Measurements from ENCODE around the gene MAPK8IP3.

MAPK8IP3 gene

DNA sequence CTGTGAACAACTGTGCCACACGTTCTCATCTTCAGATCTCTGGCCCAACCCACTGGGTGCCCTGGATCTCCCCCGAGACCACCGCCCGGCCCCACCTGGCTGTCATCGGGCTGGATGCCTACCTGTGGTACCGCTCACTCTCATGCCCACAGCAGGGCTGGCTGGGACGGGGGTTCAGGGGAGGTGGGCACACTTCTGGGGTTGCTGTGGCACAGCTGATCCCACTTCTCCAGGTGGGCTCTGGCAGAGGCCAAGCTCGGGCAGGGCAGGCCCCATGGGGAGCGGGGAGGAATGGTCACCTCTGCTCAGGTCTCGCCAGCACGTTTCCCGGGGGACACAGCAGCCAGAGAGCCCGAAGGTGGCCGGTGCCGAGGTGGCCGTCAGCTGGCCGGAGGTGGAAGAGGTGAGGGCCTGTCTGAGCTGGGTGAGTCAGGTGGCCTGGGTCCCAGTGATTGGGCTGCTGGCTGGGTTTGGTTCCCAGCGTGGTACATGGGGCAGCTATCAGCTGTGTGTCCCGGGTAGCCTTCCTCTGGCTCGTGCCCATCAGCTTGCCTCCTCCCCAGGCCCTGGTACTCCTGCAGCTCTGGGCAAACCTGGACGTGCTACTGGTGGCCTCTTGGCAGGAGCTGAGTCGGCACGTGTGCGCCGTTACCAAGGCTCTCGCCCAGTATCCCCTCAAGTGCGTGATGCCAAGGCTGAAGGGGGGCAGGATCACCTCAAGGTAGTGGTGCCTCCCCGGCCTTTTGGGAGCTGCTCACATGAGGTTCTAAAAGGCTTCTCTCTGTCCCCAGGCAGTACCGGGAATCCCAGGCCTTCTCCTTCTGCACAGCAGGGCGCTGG, 69.2 kb downstream of the MAPK8IP3 start:
- DNase-seq: no peak

DNA sequence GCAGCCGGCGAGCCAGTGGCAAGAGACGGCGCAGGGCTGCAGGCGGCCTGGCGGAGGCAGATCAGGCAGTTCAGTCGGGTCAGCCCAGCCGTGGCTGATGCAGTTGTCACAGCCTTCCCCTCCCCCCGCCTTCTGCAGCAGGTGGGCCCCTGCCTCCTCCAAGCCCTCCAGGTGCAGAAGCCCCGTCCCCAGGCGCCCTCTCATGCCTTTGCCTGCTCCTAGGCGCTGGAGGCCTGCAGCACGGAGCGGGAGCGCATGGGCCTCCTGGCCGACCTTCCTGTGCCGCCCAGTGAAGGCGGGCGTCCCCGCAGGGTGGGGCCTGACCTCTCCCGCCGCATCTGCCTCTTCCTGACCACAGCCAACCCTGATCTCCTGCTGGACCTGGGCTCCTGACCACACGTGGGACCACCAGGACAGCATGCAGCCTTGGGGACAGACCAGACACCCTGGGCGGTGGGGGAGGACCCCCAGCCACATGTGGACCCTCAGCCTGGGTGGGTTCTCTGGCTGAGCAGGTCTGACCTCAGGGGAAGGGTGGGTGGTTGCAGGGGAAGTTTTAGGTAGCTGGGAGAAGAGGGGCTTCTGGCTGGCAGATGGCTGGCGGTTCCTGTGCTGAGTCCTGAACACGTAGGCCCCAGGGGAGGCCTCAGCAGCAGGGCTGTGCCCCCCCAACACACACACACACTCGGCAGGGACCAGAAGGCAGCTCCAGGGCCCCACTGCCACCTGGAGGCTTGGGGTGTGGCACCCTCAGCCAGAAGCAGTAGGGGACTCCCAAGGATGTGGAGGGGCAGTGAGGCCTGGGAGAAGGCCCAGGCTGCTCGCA, 70.1 kb downstream of the MAPK8IP3 start:
- DNase-seq: no peak

DNA sequence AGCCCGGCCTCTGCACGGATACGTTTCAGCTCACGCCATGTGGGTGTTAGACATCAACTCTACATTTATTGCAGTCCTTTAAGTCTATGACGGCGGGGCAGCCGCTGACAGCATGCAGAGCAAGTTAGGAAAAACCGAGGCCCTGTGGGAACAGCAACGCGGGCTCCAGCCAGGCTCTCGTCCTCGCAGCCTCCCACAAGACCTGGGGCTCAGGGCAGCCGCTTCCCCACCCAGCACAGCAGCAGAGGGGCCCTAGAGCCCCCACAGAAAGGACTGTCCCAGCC, 70.6 kb downstream of the MAPK8IP3 start:
- no peak for DNase-seq

DNA sequence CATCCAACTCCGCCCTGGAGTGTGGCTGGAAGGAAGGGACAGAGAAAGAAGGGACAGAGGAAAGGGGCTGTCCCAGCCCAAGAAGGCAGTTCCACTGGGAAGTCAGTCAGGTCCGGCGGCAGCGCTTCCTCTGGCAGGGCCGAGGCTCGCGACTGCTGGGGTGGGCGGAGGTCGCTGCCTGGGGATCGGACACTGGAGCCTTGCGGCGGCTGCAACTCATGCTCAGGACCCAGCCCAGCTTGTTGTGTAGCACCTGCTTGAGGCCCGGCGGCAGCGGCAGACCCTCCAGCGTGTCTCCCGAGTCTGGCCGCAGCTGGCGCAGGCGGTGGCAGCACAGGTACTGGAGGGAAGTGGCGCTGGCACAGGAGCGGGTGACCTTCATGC, 71.0 kb downstream of the MAPK8IP3 start:
- DNase-seq: no peak

DNA sequence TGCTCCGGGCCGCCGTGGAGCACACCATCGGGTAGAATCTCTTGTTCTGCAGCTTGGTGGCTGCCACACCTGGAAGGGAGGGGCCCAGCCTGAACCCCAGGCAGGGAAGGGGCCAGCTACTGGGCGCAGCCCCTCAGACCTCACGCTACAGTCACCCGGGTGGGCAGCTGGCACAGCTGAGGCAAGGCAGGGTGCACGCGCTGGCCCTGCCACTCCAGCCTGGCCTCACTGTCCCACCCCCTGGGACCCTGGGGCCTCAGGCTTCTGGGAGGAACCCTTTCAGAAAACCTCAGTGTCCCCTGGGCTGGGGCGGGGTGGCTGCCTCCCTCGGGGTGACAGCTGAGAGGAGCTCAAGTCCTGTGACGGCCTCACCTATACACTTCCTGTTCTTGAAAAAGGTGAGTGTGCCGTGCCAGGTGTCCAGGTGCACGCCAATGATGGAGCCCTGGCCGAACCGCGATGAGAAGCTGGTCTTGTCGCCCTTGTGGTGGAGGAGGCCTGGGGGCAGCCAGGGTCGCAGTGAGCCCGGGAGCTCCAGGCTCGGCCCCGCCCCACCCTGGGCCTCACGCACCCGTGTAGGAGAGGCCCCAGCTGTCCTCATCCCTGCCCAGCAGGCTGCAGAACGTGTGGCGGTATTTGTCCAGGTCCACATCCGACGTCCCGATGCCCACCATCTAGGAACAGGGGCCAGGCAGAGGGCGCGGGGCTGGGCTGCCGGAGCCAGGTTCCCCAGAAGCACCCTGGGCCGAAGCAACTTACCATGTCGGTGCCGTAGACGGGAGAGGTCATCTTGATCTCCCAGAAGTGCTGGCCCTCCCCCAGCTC, 71.6 kb downstream of the MAPK8IP3 start:
- no peak for DNase-seq

DNA sequence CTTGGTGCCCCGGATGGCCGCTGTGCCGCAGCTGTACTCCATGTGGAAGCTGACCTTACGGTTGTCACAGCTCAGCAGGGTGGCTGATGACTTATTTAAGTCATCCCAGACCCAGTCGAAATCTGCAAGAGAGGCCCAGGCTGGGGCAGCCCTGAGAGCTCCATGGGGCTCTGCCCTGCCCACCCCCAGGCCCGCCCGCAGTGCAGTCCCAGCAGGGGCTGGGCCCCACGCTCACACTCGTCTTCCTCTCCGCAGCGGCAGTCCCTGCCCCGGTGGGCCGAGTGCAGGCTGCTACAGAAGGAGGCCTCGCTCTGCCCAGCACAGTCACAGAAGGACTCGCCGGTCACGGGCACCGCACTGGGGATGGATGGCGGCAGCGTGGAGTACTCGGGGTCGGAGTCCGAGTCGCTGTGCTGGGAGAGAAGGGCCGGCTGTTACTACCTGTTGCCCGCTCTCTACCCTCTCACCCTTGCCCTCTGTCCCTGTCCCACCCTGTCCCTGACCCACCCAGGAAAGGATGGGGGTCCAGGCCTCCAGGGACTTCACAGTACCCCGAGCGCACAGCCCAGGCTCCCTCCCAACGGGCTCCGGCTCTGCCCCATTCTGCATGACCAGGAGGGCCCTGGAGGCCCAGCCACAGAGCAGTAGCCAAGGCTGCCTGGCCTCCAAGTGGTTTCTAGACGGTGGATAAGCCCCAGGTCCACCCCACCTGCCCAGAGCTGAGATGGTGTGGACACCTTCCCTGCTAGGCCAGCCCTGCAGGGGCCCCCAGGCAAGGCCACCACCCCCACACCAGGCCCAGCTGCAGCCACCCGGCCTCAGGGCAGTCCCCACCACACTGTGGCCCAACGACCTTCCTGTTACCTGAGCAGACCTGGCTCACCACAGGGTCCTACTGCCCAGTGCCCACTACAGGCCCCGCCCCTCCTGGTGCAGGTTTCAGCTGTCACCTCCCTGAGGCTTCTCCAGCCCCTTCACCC, 72.5 kb downstream of the MAPK8IP3 start:
- no peak for DNase-seq

DNA sequence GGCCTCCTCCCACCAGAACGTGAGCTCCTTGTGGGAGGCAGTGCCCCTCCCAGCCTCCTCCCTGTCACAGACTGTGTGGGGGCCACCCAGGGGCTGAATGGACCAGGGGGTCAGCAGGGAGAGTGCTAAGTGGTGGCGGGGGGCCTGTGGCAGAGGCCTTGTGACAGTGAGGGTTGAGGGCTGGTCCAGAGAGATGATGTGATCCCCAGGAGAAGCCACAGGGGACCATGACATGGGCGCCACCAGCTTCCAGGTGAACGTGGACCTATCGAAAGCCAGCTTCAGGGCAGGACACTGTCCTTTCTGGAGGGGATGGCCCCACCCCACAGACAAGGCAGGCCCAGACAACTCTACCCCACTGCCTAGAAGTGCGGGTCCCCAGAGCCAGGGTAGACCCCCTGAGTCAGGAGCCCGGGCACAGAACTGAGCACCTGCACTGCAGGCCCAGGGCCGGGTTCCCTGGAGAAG, 73.3 kb downstream of the MAPK8IP3 start:
- no peak for DNase-seq

DNA sequence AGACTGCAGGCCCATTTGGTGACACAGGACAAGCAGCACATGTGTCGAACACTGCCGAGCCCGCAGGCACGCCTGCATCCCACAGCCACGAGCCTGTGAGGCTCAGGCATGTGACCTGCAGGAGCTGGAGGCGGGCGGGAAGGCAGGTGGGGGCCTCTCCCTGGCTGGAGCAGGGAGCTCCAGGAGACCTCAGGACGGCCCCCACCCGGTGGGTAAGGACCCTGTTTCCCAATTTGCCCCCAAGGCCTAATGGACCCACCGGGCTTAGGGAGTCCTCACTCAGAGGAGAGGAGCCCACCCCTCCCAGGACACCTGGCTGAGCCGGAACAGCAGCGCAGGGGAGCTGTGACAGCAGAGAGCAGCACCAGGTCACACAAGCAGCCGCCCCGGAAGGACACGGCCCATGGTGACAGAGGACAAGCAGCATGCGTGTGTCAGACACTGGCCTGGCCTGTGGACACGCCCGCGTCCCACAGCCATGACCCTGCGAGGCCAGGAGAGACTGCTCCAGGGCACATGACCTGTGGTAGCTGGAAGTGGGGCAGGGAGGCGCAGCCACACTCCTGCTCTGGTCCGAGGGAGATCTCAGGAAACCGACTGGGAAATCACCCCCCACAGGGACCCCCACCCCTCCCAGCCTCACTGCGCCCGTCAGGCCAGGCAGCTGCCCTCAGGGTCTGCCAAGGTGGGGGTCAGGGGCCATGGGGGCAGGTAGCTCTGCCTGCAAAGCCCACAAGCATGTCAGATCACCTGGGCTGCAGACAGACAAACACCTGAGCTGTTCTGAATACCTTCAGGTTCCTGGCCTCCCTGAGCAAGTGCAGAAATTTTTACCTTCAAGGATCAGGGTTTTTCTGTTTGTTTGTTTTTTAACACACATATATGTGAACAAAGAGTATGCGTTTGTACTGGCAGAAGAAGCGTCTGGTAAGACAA, 74.0 kb downstream of the MAPK8IP3 start:
- no peak for DNase-seq

DNA sequence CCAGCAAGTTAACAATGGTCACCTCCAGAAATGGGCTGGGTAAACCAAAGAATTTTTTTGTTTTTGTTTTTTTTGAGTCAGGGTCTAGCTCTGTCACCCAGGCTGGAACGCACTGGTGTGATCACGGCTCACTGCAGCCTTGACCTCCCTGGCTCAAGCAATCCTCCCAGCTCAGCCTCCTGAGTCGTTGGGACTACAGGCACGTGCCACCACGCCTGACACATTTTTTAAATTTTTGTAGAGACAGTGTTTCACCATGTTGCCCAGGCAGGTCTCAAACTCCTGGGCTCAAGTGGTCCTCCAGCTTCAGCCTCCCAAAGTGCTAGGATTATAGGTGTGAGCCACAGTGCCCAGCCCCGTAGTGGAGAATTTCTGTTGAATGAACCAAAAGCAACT, 74.7 kb downstream of the MAPK8IP3 start:
- no peak for DNase-seq

DNA sequence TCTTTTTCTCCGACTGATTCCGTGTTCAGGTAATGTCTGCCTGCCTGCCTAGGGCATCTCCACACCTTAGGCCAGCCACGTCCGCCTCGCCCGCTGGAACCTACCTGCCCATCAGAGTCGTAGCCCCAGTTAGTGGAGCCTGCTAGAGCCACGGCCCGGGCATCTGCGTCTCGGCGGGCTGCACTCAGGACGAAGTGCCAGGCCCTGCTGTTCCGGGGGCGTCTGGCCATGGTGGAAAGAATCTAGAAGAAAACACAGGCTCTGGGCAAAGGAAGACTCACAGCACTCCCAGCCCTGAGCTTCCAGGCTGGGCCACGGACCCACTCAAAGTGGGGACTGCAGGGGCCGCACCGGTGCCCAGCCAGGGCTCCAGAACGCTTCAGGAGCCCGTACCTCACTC, 75.3 kb downstream of the MAPK8IP3 start:
- DNase-seq: no peak

DNA sequence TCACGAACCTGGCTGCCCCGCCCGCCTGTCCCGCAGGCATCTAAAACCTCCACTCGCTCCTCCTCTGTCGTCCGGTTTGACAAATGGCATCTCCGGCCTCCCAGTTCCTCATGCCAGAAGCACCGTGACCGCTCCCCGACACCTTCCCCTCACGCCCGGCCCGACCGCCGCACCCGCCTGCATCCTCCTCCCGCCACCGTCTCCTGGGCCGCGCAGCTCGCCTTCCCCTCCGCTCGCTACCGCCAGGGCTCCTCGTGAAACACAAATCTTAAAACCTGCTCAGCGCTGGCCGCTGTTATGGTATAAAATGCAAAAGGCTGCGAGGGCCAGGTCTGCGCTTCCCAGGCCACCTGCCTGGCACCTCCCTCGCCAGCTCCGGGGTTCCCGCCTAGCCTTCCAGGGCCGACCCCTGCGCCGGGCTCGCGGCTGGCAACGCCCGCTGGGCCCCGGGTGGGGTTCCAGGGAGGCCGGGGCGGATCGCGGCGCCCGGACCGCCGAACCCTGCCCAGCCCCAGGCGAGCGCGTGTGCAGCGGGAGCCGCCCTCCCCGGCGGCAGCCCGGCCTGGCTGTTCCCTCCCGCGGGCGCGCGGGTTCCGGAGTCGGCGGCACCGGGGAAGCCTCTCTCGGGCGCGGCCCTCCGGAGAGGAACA, 75.9 kb downstream of the MAPK8IP3 start:
- no peak for DNase-seq

DNA sequence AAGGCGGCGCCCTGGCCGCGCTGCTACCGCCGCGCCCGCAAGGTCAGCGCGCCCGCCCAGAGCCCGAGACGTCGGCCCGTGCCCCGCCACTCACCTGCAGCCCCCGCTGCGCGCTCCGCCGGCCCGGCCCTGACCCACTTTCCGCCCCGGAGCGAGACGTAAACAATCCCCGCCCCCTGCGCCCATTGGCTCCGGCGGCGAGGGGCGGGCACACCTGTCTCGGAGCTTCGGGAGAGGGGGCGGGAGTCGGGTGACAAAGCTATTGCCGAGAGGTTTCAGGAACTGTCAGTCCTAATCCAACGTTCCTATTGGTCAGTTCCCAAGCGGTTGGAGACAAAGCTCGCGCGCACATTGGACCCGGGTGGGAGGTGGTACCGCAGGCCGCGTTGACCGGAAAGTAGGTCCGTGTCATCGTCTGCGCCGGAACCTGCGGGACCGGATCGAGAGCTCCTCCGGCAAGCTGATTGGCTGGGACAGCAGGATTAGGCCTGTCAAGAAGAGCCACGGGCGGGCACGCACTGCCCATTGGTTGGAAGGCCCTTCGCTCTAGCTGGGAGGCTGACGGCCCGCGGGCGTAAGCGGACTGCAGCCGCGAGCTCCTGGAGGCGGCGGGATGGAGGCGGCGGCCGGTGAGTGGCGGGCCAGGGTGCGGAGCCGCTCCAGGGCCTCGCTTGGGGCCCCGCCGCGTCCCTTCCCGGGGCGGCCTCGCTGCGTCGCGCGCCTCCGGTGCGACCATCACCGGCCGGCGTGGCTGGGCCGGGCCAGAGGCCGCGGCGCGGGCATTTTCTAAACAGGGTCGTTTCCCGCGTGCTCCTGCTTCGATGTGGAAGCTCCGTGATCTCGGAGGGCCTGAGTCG, 76.6 kb downstream of the MAPK8IP3 start, which contains the start of the genes NUBP2 and SPSB3:
NUBP2 (plus strand) TSS at position 553 of the 857 bp plus-strand sequence; CDS start at position 614, 61 bp downstream.
SPSB3 (minus strand) TSS at position 164 of the 857 bp plus-strand sequence. CDS start 1,088 bp downstream, outside the sequence.
- DNase-seq: peak; percentile 90 to 93

DNA sequence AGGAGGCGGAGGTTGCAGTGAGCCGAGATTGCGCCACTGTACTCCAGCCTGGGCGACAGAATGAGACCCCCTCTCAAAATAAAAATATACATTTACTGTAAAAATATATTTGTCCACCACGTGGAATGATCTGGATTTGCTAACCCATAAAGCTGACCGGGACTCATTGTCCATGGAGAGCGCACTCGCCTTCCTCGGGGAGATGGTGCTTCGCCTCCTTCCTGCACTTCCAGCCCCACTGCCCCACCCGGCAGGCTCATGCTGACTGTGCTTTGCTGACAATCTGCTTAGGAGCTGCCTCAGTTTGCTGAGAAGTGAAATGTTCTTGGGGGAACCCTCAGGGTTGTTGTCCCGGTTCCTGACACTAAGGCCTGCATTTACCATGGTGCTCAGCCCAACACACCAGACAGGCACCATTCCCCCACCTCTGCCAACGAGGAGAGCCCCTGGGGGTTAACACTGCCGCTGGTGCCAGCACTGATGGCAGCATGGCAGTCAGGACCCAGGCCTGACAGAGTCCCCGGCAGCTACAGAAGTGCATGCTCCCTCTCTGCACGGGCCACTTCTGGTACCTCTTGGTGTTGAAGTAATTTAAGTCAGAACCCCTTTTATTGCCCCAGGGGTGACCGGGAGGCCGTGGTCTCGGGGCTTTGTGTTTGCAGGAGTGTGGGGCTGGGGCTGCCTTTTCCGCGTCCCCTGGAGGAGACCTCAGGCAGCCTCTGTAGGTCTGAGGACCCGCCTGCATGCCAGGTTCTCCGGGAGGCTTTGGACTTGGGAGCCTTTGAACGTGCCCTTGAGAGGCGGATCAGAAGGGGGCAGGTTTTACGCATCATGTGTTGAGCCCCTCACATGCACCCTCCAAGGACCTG, 79.2 kb downstream of the MAPK8IP3 start:
- DNase-seq: no peak

DNA sequence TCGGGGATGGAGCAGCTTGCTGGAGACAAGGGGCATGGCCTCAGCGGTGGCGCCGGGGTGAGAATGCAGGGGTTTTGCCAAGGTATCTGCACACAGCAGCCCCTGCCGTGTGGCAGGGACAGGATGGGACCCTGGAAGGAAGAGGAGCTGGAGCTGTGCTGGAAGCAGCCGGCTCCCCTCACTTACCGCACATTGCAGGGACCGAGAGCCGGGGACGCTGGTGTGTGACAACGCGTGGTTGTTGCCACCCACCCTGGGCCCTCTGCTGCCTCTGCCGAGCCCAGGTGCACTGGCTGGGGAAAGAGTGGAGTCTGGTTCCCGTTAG, 79.8 kb downstream of the MAPK8IP3 start:
- DNase-seq: no peak

DNA sequence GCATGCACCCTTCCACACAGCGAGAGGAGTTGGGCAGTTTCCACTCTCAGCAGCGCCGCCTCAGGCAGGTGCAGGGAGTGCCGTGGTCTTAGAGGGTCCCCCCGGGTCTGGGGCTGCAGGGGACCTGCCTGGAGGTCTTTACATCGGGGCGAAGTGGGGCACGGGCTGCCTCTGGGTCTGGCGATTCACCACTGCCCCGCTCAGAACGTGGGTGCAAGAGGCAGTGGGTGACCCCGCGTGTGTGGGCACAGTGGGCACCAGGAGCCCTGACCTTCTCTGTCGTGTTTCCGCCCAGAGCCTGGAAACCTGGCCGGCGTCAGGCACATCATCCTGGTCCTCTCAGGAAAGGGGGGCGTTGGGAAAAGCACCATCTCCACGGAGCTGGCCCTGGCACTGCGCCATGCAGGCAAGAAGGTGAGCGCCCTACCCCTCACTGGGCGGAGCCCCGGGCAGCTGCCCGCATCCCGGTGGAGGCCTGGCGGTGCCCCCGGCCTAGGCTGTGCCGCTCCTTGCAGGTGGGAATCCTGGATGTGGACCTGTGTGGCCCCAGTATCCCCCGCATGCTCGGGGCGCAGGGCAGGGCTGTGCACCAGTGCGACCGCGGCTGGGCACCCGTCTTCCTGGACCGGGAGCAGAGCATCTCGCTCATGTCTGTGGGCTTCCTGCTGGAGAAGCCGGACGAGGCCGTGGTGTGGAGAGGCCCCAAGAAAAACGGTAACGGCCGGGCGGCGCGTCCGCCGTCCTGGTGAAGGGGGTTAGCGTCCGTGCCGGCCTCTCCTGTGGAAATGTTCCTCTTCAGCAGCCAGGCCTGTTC, 80.5 kb downstream of the MAPK8IP3 start:
- DNase-seq: no peak

DNA sequence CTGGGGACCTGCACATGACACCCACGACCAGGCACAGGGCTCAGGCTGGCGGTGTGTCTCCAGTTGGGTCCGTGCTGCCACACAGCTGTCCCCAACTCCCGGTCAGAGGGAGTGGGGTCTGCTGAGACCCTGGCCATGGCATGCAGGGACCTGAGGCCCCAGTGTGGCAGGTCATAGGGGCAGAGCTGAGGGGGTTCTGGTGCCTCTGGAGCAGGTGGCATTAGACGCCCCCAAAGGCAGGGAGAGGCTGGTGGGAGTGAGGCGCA, 81.0 kb downstream of the MAPK8IP3 start:
- no peak for DNase-seq

DNA sequence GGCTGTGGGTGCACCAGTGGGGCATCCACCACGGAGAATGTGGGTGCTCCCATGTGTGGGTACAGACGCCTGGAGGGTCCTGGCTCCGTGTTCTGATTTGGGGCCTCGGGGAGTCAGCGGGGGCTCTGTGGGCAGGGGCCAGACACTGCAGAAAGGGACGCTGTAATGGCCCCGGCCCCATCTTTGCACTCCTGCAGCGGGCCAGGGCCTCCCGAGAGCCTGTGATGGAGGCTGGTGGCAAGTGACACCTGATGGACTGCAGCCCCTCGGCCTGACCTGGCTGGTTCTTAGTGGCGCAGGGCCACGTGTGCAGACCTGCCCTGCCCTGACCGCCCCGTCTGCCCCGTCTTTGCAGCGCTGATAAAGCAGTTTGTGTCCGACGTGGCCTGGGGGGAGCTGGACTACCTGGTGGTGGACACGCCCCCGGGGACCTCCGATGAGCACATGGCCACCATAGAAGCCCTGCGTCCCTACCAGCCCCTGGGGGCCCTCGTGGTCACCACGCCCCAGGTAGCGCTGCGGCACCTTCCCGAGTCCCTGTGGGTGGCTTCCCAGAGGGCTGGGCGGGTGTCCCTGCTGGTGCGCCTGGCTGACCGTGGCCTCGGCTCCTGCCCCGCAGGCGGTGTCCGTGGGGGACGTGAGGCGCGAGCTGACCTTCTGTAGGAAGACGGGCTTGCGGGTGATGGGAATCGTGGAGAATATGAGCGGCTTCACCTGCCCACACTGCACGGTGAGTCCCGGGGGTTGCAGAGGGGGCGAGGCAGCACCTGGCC, 81.5 kb downstream of the MAPK8IP3 start:
- DNase-seq: no peak
